ENCODE data around the gene CLEC17A.
"Not testable (repeated sequence)": the region's sequence is repeated elsewhere in the genome, so short reads cannot be mapped to it uniquely, and the experiment has no call there.

The CLEC17A gene

DNA sequence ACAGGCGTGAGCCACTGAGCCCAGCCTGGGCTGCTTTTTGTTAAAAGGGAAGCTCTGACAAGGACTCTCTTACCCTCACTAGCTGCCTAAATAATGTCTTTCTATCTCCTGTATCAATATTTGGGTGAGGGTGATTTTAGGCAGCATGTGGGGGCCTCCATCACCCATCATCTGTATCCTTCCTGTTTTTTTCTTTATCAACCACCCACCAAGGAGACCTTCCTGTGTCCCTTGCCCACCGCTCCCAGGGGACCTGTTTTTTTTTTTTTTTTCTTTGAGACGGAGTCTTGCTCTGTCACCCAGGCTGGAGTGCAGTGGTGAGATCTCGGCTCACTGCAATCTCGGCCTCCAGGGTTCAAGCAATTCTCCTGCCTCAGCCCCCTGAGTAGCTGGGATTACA, 5.6 kb upstream of the CLEC17A start:
- DNase-seq (ENCODE audit: low read depth in 4 of 4, low spot score in 1 of 4) = no peak

DNA sequence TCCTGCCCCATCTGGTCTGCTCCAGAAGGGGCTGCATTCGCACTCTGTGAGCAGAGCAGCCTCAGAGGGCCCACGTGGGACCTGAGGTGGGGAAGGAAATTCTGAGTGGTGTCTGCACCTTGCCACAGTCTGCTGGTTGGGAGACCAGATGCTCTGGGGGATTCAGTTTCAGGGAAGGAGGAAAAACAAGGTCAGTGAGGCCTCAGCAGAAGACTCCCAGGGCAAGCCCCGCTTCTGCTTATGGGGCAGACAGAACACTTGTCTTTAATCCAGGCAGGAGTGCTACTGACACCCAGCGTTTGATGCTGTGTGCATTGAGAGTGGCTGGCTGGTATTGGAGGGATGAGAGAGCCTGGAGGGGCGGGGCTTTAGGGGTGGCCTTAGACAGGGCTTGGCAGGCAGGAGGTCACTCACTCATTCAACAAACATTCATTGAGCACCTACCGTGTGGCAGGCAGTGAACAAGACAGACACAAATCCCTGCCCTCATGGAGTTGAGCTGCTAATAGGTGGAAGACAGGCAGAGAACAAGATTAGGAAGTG, 4.9 kb upstream of the CLEC17A start:
- DNase-seq (ENCODE audit: low read depth in 4 of 4, low spot score in 1 of 4) = no peak

DNA sequence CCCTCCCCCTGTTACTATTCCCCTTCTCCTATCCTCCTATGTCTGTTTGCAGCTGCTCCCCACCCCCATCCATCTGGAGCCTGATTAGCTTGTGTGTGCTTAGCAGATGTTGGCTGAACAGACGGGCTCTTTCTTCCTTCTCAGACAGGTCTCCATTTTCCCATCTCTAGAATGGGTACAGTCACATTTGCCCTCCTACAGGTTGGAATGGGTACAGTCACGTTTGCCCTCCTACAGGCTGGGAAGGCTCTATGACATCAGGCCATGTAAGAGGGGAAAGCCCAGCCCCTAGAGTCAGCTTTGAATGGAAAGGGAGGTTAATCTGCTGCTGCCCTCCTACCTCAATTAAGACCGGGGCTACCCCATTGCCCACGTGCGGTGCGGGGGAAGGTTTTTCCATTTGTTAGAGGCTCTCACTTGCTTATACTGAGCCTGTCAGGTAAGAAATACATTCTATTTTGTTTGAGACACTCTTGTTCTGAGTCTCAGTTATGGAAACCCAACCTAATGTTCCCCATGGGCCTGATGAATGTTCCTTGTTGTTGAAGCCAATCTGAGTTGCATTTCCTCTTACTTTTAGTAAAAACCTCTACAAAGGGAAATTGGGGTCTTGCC, 2.2 kb upstream of the CLEC17A start:
- DNase-seq (ENCODE audit: low read depth in 4 of 4, low spot score in 1 of 4) = peak in 3 of 4 experiments; percentile 20 to 63 (median 32)

DNA sequence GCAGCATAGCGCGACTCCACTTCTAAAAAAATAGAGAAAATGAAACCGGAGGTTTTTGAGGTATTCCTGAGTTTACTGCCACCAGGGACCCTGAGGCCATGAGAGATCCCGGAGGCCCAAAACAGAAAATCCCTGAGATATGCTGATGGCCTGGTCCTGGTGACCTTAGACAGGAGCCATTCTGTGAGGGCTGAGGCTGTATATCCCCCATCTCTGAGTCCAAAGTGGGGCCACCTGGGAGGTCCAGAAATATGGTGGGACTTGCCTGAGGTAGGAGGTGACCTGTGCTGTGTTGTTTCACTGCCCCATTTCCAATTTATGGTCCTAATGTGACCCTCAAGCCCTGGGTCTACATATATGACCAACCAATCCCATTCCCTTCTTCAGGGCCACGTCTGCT, 1.5 kb downstream of the CLEC17A start:
- DNase-seq (ENCODE audit: low read depth in 4 of 4, low spot score in 1 of 4) = not testable (repeated sequence)

DNA sequence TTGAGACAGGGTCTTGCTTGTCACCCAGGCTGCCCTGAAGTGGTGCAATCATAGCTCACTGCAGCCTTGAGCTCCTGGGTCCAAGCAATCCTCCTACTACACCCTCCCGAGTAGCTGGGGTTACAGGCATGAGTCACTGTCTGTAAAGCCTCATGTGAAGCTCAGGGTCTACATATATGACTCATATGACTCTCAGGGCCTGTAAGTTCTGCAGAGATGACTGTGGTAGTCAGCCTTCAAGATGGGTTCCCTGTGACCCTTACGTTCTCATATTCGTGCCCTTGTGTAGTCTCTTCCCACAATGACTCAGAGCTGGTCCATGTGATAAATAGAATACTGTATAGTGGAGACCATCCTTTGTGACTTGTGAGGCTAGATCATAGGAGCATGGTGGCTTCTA, 2.3 kb downstream of the CLEC17A start:
- DNase-seq (ENCODE audit: low read depth in 4 of 4, low spot score in 1 of 4) = peak in 1 of 4 experiments; percentile 43

DNA sequence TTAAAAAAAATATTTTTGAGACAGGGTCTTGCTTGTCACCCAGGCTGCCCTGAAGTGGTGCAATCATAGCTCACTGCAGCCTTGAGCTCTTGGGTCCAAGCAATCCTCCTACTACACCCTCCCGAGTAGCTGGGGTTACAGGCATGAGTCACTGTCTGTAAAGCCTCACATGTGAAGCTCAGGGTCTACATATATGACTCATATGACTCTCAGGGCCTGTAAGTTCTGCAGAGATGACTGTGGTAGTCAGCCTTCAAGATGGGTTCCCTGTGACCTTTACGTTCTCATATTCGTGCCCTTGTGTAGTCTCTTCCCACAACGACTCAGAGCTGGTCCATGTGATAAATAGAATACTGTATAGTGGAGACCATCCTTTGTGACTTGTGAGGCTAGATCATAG, 6.5 kb downstream of the CLEC17A start:
- peak in 1 of 4 experiments; percentile 5 for DNase-seq (ENCODE audit: low read depth in 4 of 4, low spot score in 1 of 4)

DNA sequence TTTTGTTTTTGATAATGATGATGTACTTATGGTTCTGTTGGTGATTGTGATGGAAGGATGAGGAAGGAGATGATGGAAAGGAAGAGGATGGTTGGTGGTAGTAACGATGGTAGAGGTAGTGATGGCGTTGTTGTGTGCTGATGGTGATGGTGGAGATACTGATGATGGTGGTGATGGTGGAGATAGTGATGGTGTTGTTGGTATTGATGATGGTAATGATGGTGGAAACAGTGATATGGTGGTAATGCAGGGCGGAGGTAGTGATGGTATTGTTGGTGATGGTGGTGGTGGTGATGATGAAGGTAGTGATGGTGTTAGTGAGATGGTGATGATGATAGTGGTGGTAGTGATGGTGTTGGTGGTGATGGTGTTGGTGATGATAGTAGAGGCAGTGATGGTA, 12.7 kb downstream of the CLEC17A start:
- no peak for DNase-seq (ENCODE audit: low read depth in 4 of 4, low spot score in 1 of 4)

DNA sequence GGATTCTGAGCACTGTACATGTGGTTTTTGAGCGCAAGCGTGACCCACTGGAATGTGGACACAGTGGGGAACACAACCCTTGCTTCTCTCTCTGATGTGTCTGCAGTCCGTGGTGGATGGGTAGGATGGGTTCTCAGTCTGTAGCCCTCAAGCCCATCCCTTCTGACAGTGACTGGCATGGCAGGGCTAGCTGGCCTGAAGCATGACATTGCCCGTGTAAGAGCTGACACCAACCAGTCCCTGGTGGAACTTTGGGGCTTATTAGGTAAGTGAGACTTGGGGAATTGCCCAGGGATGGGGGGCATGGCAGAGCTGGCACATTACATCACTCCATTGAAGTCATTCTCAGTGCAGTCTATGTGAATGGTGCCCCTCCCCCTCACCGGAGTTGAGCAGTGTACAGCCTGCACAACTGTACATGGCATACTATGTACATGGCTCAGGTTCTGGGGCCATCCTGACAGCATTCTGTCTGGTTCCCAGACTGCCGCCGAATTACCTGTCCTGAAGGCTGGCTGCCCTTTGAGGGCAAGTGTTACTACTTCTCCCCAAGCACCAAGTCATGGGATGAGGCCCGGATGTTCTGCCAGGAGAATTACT, 16.8 kb downstream of the CLEC17A start:
- no peak for DNase-seq (ENCODE audit: low read depth in 4 of 4, low spot score in 1 of 4)

DNA sequence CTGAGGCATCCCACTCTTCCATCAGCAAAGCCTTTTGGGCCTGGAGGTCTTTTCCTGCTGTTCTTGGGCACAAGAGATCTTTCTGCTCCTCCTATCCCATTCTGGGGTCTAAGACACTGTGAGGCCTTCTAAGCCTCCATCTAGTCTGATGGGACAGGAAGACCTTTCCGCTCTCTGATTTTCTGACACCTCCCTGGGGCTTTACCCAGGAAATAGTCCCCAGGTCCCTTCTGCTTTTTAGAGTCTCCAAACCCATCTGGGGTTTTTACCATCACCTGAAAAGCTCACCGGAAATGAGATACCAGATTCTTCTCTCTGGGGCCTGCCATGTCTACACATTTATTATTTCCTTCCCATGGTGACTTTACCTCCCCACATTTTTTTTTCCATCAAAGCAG, 21.1 kb downstream of the CLEC17A start:
- DNase-seq (ENCODE audit: low read depth in 4 of 4, low spot score in 1 of 4) = no peak

DNA sequence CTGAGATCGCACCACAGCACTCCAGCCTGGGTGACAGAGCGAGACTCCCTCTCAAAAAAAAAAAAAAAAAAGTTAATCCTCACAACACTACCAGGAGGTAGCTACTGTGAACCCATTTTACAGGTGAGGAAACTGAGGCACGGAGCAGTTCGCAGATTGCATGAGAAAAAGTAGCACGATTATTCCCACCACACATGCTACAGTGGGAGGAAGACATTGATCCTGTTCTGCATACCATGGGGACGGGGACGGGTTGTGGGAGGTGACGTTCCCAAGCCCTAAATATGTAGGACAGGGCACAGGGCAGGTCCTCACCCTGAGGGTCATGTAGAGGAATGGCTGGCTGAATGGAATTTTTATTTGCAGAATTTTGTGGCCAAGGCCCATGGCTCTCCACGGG, 23.7 kb downstream of the CLEC17A start:
- DNase-seq (ENCODE audit: low read depth in 4 of 4, low spot score in 1 of 4) = no peak

DNA sequence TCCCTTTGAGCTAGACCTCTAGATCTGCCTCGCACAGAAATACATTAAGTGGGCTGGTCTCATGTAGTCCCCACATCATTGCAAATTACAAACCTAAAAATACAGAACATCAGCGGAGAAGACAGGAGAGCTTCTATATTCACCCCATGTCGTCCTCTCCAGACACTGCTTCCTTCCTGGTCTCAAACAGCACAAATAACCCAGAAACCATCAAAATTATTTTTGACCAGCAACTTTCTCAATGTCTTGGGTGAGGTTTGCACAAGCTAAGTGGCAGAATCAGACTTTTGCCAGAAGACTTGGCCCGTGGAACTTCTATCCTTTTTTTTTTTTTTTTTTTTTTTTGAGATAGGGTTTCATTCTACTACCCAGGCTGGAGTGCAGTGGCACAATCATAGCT, 28.2 kb downstream of the CLEC17A start:
- no peak for DNase-seq (ENCODE audit: low read depth in 4 of 4, low spot score in 1 of 4)

DNA sequence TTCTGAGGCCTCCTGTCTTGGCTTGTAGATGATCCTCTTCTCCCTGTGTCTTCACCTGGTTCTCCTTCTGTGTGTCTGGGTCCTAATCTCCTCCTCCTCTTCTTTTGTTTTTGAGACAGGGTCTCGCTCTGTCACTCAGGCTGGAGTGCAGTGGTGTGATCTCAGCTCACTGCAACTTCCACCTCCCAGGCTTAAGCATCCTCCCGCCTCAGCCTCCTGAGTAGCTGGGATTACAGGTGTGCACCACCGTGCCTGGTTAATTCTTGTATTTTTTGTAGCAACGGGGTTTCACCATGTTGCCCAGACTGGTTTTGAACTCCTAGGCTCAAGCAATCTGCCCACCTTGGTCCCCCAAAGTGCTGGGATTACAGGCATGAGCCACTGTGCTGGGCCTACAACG, 29.4 kb downstream of the CLEC17A start:
- not testable (repeated sequence) for DNase-seq (ENCODE audit: low read depth in 4 of 4, low spot score in 1 of 4)

DNA sequence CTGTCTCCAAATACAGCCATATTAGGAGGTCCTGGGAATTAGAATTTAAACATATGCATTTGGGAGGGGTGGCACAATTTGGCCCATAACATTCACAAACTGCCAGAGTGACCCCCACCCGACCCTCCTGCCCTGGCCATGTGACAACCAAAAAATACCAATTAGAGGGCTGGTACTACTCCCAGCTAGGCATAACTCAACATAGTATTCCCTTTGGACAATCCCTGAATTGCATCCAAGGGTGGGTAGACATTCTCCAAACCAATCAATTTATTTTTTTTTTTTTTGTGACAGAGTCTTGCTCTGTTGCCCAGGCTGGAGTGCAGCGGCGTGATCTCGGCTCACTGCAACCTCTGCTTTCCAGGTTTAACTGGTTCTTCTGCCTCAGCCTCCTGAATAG, 29.8 kb downstream of the CLEC17A start:
- no peak for DNase-seq (ENCODE audit: low read depth in 4 of 4, low spot score in 1 of 4)

DNA sequence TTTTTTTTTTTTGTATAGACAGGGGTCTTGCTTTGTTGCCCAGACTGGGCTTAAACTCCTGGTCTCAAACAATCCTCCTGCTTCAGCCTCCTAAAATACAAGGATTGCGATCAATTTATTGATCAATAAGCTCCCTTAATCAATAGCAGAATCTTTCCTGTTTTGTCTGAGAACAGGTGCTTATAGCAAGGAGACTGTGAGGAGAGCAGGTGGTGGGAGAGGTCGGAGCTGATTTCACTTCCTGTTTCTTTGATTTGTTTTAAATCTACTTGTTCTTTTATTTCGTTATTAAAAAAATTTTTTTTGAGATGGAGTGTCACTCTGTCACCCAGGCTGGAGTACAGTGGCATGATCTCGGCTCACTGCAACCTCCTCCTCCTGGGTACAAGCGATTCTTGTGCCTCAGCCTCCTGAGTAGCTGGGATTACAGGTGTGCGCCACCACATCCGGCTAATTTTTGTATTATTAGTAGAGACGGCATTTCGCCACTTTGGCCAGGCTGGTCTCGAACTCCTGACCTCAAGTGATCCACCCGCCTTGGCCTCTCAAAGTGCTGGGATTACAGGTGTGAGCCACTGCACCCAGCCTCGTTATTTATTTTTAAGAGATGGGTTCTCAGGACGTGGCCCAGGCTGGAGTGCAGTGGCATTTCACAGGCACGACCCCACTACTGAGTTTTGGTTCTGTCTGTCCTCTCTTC, 30.7 kb downstream of the CLEC17A start:
- DNase-seq (ENCODE audit: low read depth in 4 of 4, low spot score in 1 of 4) = not testable (repeated sequence)

DNA sequence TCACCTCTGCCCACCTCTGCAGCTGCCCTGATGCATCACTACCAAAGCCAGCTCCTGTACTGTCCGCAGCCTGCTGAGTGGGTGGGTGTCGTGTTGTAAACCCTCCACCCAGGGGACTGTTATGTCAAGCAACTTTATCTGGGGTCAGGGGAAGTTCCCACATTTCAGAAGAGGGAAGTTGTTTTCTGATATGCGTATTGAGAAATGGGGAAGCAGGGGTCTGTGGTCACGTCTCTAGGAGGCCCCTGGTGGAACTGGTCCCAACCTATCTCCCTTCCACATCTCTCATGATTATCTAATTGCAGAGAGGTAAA, 31.2 kb downstream of the CLEC17A start:
- no peak for DNase-seq (ENCODE audit: low read depth in 4 of 4, low spot score in 1 of 4)

DNA sequence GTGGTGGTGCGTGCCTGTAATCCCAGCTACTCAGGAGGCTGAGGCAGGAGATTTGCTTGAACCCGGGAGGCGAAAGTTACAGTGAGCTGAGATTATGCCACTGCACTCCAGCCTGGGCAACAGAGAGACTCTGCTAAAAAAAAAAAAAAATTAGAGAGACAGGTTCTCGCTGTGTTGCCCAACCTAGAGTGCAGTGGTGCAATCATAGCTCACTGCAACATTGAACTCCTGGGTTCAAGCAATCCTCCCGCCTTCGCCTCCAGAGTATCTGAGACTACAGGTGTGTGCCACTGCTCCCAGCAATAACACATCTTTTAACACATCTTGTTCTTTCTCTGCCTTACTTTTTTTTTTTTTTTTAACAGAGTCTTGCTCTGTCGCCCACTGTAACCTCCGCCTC, 32.7 kb downstream of the CLEC17A start:
- no peak for DNase-seq (ENCODE audit: low read depth in 4 of 4, low spot score in 1 of 4)

DNA sequence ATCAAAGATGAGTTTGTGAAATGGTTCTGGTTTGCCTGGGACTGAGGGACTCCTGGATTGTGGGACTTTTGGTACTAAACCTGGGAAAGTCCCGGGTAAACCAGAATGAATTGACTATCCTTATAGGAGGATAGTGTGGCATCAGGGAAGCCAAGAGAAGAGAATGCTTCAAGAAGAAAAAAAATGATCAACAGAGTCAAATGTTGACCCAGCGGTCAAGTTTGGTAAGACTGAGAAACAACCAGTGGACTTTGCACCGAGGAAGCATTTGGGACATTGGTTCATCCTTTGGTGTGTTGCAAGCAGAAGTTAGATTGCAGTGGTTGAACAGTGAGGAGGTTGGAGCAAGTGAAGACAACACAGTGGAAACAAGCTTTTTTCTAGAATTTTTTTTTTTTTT, 33.5 kb downstream of the CLEC17A start:
- no peak for DNase-seq (ENCODE audit: low read depth in 4 of 4, low spot score in 1 of 4)

DNA sequence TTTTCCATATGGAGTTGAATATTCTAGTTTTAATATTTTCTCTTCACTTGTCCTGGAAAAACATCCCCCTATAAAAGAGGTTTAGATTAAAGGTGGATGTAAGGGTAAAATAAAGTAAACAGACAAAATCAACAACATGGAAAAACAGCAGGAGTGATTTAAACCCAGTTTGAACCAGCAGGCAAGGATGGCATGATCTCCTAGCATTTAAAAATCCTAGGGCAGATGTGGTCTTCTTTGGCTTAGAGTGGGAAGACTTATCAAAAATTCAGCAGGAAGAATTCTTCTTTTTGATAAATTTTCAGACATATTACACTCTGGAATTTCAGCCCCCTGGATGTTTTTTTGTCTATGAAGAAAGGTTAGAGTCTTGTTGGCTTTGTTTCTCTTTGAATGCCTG, 36.5 kb downstream of the CLEC17A start:
- DNase-seq (ENCODE audit: low read depth in 4 of 4, low spot score in 1 of 4) = no peak

DNA sequence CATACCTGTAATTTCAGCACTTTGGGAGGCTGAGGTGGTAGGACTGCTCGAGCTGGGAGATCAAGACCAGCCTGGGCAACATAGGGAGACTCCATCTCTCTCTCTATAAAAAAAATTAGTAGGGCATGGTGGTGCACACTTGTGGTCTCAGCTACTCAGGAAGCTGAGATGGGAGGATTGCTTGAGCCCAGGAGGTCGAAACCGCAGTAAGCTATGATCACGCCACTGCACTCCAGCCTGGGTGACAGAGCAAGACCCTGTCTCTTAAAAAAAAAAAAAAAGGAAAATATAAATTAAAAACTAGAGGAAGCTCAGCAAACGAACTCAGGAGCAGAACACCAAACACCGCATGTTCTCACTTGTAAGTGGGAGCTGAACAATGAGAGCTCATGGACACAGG, 41.6 kb downstream of the CLEC17A start:
- not testable (repeated sequence) for DNase-seq (ENCODE audit: low read depth in 4 of 4, low spot score in 1 of 4)

DNA sequence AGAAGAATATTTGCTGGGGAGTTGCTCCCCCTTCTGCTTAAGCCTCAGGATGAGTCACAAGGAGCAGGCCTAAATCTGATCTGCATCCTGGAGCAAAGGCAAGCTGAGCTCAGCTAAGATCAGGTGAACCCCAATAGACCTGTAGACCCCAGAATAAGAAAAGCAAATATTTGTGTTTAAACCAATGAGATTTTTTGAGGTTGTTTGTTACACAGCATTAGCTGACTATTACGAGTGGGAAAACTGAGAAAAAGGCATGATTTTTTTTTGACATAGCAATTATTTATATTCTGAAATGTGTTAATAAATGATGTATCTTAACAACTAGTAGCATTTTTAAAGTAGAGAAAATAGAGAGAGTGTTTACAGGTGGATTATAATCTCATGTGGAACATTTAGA, 46.7 kb downstream of the CLEC17A start:
- DNase-seq (ENCODE audit: low read depth in 4 of 4, low spot score in 1 of 4) = no peak

DNA sequence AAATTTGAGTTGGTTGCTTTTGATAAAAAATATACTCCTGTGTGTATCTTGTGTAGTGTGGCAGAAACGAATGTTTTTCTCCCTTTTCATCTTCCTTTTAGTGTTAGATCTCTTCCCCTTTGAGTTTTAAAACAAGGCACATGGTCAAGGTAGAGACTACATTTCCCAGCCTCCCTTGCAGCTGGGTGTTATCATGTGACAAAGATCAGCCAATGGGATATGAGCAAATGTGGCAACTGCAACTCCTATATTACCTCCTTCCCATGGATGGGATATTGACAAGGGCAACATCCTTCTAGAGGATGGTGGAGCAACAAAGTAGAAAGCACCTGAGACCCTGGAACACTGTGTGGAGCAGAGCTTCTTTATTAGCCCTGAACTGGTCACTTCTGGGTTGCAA, 49.4 kb downstream of the CLEC17A start:
- no peak for DNase-seq (ENCODE audit: low read depth in 4 of 4, low spot score in 1 of 4)

DNA sequence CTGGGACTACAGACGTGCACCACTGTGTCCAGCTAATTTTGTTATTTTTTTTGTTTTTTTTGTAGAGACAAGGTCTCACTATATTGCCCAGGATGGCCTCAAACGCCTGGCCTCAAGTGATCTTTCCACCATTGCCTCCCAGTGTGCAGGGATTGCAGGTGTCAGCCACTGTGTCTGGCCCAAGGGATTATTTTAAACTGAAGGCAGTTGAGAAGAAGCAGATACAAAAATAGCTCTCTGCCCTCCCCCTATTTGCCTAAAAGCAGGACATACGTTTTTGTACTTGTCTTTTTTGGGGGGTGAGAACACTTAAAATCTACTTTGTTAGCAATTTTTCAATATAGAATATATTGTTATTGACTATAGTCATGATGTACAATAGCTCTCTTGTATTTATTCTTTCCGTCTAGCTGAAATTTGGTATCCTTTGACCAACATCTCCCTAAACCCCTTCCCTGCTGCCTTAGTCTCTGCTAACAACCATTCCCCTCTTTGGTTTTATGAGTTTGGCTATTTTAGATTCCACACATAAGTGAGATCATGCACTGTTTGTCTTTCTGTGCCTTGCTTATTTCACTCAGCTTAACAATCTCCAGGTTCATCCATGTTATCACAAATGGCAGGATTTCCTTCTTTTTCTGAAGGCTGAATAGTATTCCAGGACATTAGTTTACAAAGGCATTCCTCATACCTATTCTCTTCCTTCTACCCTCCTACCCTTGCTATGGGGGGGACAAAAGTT, 56.8 kb downstream of the CLEC17A start:
- DNase-seq (ENCODE audit: low read depth in 4 of 4, low spot score in 1 of 4) = no peak
